ENCODE data around the gene WDR46.

- TF ChIP-seq POLR2A (IDR thresholded peaks at IDR 0.05) (no peak), CTCF (IDR thresholded peaks at IDR 0.05) (no peak)
Measured at GRCh38 chr6:33237741-33238140, 51.3 kb downstream of the WDR46 start.
